GM19455 (cell line): ENCODE data around the gene CD164L2.
A peak's percentile ranks its signal among the peaks of the same experiment; 100 is the strongest.
"Not testable (repeated sequence)": the region's sequence is repeated elsewhere in the genome, so short reads cannot be mapped to it uniquely, and the experiment has no call there.

Experiments used
- ATAC-seq: cut with Tn5 transposase; IDR thresholded peaks from one replicate; pipeline ENCODE4 v1.9.1; 2021; ENCODE audit not compliant: unreplicated experiment

CD164L2 gene

DNA sequence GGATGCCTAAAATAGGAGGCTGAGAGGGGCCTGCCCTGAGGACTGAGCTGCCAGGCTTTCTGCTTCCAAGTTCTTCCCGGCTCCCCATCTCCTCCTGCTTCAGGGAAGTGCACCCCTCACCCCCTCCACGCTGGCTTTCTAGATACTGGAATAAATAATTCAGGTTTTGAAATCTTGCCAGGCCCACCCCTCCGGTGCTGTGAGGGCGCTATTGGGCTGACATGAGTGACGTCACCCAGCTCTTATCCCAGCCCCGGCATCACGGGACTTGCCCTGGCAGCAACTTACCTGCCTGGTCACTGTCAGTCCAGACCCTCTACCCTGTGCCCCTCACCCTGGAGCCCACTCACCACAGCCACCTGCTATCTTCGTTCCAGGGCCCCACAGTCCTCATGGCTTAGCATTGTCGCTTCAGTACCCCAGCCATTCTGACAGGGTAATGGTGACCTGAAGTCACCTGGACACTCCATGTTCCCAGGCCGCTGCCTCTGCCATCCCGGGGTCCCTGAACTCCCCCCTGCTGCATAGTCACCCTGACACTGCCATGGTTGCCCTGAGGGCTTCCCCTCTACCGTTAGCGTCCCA is 8.5 kb upstream of the CD164L2 start:
- ATAC-seq: no peak

DNA sequence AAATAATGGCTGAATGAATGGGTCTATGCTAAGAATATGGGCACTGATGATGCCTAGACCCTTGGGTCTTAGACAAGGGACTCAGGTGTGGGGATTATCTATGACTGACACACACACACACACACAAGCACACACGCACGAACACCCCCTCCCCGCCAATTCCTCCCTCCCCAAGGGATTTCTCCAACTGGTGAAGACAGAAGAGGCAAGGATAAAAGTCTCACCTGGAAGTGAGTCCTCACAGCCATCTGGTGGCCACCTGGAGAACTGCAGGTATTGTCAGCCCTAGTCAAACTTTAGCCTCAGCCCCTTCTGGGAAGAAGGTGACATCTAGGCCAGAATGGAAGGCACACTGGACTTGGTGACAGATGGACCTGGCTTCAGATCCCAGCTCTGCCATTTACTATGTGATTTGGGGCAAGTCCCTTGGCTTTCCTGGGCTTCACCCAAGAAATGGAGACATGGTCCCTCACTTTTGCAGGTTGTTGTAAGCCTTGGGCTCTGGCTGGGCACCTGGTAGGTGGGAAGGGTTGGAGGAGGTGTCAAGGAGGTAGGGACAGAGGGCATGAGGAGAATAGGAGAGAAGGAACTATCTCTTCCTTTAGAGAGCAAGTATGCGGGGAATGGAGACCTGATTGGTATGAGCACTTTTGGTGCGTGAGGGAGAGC is 5.3 kb upstream of the CD164L2 start:
- ATAC-seq: no peak

DNA sequence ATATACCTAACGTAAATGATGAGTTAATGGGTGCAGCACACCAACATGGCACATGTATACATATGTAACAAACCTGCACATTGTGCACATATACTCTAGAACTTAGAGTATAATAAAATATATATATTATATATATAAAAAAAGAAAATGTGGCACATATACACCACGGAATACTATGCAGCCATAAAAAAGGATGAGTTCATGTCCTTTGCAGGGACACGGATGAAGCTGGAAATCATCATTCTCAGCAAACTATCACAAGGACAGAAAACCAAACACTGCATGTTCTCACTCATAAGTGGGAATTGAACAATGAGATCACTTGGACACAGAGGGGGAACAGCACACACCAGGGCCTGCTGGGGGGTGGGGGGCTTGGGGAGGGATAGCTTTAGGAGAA is 1.7 kb upstream of the CD164L2 start:
- ATAC-seq: not testable (repeated sequence)

DNA sequence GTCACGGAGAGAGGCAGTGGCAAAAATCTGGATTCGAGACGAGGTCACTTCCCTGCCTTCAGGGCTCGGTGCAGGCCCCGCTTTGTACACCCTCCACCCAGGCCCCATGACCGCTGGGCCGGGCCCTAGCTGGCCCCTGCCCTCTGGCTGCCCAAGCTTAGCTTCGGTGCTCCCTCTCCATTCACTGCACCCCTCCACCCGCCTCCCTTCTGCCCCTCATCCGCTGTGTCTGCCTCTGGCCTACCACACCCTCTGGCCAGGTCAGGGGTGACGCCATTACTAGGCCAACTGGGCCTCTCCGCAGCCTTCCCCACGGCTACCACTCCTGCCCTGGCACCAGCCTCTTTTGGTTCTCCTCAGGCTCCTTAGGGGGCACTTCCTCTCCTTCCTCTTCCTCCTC is 528 bp upstream of the CD164L2 start:
- ATAC-seq: no peak

DNA sequence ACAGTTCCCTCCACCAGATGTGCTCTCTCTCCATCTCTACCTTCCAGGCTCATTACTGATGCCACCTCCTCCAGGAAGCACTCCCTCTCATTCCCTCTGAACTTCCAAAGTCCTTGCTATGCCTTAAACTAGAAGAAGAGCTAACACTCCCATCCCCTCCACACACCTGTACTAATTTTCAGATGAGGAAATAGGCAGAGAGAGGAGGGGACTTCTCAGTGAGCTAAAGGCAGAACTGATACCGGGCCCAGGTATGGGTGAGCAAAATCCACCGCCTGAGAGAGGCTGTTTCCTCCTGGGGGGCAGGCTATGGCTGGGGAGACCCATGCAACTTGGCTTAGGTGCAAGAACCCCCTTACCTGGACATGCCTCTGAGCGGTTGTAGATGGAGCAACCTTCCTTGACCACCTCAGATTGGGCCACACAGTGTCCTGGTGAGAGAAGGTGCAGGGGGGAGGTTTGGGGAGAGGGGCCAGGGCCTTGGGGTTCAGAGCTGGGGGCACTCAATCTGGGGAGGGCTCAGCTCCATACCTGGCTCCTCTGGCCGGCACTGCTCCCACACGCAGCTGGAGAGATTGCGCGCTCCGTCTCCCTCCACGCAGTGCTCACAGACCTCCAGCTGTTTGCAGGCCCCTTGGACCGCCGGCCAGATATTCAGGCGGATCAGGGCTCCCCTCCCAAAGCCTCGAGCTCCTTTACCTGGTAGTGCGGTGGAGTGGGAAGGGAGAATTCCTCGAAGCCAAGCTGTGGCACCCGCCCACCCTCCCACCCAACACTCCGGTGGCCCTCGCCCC is 967 bp downstream of the CD164L2 start:
- ATAC-seq: no peak

DNA sequence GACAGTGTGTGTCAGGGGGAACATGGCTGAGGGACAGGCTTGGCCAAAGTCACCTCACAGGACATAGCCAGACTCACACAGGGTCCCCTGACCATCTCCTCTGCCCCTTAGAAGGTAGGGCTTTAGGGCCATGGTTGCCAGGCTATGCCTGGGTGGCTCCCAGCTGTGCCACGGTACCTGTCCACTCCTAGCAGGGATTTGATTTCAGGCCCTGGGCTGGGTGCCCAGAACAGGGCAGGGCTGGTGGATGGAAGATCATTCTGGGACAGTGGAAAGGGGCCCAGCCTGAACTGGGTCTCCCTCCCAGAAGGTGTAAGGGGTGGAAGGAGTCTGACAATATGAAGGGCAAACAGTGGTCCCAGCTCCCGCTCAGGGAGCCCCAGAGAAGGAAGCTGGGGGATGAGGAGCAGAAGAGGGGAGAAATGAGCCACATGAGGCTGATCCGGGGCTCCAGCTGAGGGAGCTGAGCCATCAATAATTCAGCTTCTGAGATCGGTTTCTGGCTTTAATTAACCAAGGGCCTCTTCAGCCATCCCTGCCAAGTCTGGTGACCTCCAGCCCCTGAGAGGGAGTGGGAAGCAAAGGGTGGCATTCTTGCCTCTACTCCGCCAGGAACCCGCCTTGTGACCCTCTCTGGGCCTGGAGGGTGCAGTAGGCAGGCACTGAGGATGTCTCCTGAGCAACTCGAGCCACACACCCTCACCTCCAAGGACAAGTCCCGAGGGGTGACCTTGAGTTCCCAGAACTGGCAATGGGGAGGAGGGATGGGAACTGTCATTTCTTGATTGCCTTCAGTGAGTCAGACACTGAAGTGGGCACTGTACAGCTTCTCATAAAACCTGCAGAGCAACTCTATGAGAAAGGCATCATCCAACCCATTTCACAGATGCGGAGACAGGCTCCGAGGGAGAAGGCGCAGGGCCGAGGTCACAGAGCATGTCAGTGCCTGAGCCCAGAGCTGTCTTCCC is 2.1 kb downstream of the CD164L2 start:
- no peak for ATAC-seq

DNA sequence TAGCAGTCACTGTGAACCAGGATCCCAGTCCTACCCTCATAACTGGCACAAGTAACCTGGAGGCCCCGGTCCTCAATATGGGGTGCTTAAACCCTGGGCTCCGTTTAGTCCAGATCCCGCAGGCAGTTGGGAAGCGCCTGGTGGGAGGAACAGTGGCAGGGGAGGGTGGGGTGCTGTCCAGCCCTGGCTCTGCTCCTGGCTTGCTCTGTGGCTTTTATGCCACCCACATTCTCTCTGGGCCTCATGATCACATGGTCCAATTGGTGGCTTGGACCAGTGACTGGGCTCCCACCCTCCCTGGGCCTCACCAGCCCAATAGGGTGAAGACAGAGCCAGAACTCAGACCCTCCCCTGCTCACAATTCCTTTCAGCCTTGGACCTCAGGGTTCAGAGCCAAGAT is 2.9 kb downstream of the CD164L2 start:
- ATAC-seq: no peak

DNA sequence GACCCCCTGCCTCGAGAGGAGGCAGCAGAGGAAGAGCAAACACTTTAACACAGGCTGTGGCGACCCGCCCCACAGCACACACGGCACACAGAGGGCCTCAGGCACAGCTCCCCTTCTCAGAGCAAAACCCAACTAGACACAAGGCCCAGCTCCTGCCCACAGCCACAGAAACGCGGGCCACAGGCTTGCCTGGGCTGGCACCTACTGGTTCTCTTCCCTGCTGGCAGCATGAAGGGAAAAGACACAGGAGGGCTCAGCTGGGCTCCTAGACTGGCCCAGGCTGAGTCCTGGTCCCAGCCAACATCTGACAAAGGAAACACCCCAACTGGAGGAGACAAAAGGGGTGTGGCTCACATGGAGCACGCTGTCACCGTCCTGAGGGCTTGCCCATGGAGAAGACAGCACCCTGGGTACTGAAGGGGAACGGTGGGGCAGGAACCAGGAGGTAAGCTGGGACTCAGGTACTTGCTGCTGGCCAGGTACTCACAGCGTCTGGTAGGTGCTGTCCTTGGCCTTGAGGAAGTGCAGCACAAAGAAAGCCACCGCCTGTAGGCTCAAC is 3.5 kb downstream of the CD164L2 start:
- no peak for ATAC-seq

DNA sequence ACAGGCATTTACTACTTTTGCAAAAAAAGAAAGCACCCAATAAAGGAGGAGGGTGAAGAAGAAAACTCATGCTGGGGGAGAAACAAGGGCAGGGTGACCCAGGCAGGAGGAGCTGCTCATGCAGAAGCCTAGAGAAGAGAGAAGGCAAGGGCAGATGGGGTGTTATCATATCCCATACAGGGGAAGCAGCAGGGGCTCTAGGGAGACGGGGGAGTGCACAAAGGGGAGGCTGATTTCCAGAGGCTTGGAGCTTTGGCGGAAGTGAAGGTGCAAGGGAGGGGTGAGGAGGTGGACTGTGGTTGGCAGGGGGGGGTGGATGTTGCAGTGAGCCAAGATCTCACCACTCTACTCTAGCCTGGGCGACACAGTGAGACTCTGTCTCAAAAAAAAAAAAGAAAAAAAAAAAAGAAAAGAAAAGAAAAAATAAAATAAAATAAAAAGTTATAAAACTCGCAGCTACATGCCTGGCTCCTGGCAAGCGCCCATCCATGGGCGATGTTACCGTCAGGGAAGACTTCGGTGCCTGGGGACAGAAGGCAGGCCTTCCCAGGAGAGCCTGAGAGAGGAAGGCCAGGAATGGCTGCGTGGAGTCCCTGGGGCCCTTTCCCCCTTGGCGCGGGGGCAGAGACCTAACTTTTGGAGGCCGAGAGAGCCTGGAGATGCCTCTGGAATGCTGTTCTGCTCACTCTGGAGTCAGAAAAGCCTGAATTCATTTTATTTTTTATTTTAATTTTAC is 5.2 kb downstream of the CD164L2 start:
- ATAC-seq: no peak

DNA sequence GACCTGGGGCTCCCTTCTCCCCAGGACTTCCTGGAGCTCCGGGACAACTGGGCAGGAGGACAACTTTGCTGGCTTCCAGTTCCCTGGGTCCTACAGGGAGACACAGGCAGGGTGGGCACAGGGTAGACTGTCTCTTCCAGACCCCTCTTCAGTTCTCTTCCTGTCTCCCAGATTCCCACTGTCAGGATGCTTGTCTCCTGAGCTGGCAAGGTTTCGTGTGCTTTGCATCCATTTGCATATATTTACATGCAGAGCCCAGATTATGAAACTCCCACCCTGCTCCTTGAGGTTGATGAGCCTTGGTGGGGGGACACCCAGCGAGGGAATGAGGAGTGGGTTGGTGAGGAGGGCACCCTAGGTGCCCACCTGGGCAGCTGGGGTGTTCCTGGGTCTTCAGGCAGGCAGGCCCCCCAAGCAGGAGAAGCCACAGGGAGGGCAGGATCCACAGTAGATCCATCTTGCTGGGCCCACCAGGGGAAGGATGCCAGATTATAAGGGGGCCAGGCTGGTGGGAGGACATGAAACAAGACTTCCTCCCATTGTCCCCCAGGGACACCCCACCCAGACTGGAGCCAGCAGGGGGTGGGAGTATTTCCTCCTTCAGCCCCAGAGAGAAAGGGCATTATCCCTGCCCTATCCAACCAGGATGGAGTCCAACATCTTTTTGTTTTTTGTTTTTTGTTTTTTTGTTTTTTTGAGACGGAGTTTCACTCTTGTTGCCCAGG is 8.6 kb downstream of the CD164L2 start, which contains the start of gene FCN3:
Gene FCN3, minus strand, starts transcription at position 463 of the 725 bp plus-strand sequence. Its CDS starts 6 bp downstream, at position 457.
- no peak for ATAC-seq

DNA sequence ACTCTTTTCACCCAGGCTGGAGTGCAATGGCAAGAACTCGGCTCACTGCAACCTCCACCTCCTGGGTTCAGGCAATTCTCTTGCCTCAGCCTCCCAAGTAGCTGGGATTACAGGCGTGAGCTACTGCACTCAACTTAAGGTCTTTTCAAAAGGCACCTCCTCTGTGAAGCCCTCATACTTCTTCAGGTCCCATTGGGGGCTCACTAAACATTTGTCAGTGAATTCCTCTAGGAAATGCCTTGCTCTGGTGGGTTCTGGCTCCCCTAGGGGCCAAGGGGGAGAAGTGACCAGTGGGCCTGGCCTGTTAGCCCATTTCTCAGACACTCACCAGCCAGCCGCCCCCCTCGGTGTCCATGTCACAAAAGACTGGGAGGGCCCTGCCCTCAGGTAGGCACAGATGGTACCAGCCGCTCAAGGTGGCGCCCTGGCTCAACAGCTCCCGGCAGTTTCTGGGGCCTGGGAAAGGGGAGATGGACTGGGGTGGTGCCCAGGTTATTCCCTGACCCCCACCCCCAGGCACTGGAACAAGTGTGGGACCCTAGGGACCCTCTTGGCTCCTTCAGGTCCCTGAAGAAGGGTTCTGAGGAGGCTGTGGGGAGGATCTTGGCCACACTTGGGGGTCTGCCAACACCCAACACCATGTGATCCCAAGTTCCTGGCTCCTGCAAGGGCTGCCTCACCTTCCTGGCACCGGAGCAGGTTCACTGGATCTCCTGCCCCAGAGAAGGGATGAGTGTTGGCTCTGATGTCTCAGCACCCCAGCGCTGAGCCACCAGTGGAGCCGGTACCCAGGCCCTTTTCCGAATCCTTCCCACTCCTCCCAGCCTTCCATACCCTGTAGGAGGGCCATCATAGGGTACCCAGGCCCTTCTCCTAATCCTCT is 10.1 kb downstream of the CD164L2 start:
- ATAC-seq: no peak

DNA sequence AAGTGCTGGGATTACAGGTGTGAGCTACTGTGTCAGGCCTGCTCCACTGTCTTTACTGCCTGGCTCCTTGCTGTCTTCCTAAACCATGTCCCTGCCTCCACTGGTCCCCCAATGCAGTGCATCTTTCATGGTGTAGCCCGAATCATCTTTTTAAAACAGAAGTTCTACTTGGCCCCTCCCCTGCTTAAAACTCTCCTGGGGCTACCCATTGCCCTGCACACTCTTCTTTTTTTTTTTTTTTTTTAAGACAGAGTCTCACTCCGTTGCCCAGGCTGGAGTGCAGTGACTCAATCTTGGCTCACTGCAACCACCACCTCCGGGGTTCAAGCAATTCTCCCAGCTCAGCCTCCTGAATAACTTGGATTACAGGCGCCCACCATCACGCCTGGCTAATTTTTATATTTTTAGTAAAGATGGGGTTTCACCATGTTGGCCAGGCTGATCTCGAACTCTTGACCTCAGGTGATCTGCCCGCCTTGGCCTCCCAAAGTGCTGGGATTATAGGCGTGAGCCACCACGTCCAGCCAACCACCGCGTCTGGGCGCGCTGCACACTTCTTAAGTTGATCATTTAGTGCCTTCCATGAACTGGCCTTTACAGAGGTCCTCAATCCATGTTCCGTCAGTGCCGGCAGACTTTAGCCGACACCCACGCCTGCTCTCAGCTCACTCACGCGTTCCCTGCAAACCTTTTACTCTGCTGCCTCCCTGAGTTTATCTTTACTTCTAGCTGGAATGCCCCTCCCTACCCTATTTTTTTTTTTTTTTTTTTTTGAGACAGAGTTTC is 10.9 kb downstream of the CD164L2 start:
- ATAC-seq: no peak

DNA sequence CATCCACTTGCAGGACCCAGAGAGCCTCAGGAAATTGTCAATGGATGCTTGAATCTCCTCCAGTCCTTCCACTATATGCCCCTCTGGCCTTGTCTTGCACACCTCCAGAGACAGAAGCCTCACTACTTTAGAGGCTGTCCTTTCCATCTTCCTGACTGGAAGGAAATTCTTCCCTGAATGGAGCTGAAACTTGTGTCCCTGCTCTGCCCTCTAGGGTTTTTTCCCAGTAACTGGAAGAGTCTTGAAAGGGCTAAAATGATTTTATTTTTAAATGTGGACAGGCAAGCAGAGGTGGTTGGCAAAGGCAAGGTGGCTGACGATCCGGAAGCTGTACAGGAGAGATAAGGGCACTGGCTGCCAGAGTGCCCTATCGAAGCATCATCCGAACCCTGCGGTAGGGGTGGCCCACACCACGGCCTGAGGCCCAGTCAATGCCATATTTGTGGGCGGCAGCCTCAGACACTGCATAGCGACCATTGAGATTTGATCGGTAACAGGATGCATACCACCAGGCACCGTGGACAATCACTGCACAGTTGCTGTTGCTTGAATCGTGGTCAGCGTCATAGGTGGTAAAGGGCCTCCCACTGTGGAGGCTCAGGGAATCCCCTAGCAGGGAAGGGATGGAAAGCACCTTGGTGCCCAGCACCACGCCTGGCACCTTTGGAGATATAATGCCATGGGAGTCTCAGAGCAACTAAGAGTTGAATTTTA is 14.1 kb downstream of the CD164L2 start:
- ATAC-seq: no peak

DNA sequence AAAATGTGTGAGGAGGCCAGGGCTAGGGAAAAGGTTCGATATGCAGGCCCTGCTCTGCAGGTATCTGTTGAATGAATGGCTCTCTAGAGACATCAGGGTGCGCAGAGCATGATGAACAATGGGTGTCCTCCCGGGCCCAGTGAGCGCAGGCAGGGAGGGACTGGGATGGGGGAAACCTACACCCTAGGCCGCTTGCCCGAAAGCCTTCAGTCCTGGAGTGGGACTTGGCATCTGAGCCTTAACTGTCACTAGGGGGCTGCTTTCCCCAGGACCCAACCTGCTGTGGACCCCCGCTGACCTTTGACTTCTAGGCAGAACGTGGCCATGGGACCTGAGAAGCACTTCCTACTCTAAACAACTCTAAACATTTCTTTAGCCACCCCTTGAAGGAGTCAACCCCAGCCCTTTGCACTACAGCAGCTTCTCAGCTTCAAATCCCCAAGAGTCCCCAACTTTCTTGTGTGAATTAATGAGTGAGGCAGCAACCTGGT is 15.9 kb downstream of the CD164L2 start:
- ATAC-seq: no peak

DNA sequence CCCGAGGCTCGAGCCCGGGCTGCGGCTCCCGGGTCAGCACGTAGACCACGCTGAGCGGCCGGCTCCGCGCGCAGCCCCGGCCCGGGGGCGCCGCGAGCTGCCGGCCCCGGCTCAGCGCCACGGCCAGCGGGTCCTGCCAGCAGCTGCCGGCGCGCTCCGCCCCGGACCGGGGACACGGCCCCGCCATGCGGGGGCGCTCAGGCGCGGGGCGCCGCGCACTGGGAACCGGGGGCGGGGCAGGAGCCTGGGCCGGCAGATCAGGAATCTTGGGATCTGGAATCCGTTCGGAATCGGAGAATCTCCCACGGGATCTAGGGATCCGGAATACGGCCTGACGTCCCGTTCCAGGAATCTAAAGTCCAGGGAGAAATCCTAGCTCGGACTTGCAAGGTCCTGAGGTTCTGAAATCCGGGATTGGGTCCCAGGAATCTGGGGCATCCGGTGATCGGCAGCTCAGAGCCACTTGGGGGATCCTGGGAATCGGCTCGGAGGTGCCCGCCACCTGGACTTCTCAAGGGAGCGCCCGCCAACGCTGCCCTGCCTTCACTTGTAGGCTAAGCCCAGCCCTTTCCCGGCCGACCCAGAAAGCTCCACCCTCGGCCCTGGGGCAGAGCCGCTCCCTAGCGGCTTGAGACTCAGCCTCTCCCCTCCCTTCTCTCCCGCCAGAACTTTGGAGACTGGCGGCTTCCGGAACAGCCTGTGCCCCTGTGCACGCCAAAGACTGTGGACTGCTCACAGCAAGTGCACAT is 16.5 kb downstream of the CD164L2 start, which contains the start of gene MAP3K6:
Gene MAP3K6, minus strand, starts transcription at position 551 of the 749 bp plus-strand sequence. Its CDS starts 364 bp downstream, at position 187.
- ATAC-seq: peak; percentile 32

DNA sequence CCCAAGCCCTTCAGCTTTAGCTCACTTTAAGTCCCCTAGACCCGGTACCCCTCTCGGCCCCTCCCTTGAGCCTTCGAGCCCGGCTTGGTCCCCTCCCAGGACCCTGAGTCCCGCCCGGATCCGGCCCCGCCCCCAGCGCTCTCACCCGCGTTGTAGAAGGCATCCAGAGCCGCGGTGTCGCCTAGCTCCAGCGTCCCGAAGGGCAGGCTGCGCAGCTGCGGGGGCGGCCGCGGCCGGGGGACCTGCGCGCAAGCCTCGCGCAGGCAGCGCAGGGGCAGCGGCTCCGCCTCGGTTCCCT is 17.1 kb downstream of the CD164L2 start:
- peak; percentile 33 for ATAC-seq
